Measurements from ENCODE around the gene SPEM2. TPM values are rescaled to one million over a fixed set of nuclear protein-coding genes. Genes with fewer than 3 reads are reported as not detected.
A peak's percentile ranks its signal among the peaks of the same experiment; 100 is the strongest.

The SPEM2 gene
- polyA plus RNA-seq, 2 of the 4 experiments (the other 2 are of a cell fraction) = not detected

GRCh38 chr17:7439462-7440112 lies 14.2 kb downstream of the SPEM2 start, which contains the start of gene FGF11:
Gene FGF11 (plus strand): TSS chr17:7439512. CDS start chr17:7439621, 109 bp downstream.
- no peak for FAIRE-seq
- Histone ChIP-seq H3K4me1 (peaks cover 37% of the 10 kb centered on the region), H3K9me3 (no peaks in the 10 kb centered on the region), H3K27ac (peak within 1 kb of the TSS; percentile 65 to 85), H3K4me3 (peak within 1 kb of the TSS; percentile 52), H3K4me2 (peak within 1 kb of the TSS; percentile 98)
- ChIA-PET POLR2A (interaction anchor here (0.6 to 1.4 kb wide), 4 partner anchors 9 to 46 kb away, joined by 3 to 6 read pairs (median 4); partner anchors contain the start of gene SPEM1), CTCF (interaction anchor here (0.6 to 17.0 kb wide), 9 partner anchors 18 to 197 kb away, joined by 3 to 342 read pairs (median 8); partner anchors contain the start of genes CHRNB1, KCTD11, SENP3 and TMEM95)
- peak; percentile 52; the same call in 1 of the 2 replicates for TF ChIP-seq PBX3 (IDR thresholded peaks at IDR 0.05)
- no peak for TF ChIP-seq MYC (IDR thresholded peaks at IDR 0.05; ENCODE audit: borderline replicate concordance, low read length)
- TF ChIP-seq HEYL (CRISPR knock-in tag; IDR thresholded peaks at IDR 0.05) = no peak
- TF ChIP-seq CBX8 (IDR thresholded peaks at IDR 0.05) = no peak
- TF ChIP-seq POLR2A (IDR thresholded peaks at IDR 0.05; ENCODE audit: low read length) = peak; percentile 5
- TF ChIP-seq ESRRA (IDR thresholded peaks at IDR 0.05; ENCODE audit: borderline replicate concordance, low read length) = no peak
- TF ChIP-seq REST (IDR thresholded peaks at IDR 0.05) = peak; percentile 66; the same call in 1 of the 2 replicates
- TF ChIP-seq FOSB (CRISPR knock-in tag; IDR thresholded peaks at IDR 0.05) = no peak
- 29% methylated on average over 29 of the region's 50 CpGs for WGBS (ENCODE audit: missing lambda C conversion rate)
- no peak for DNase-seq (ENCODE audit: low read depth in 1 of 2, low spot score in 1 of 2)
- no peak for ATAC-seq

- DNase-seq (ENCODE audit: low read depth in 1 of 2, low spot score in 1 of 2) (peak; percentile 39 to 55), FAIRE-seq (no peak), ATAC-seq (no peak)
- WGBS (ENCODE audit: missing lambda C conversion rate) = 39% methylated on average over 39 of the region's 46 CpGs
- H3K27ac ChIP-seq = peak overlapping the region; percentile 65 to 85
- H3K4me1 ChIP-seq = peaks cover 42% of the 10 kb centered on the region
- TF ChIP-seq ZFP36 (IDR thresholded peaks at IDR 0.05; ENCODE audit: borderline replicate concordance, partially characterized antibody) (no peak), RFX5 (IDR thresholded peaks at IDR 0.05) (no peak), BHLHE40 (IDR thresholded peaks at IDR 0.05; ENCODE audit: low read depth, low read length) (no peak), TFCP2L1 (CRISPR knock-in tag; IDR thresholded peaks at IDR 0.05) (no peak), JUN (IDR thresholded peaks at IDR 0.05) (no peak), USF2 (IDR thresholded peaks at IDR 0.05) (0 out of 2 replicates have a peak, but pooled peaks have one; percentile 12), RNF2 (IDR thresholded peaks at IDR 0.05; ENCODE audit: borderline replicate concordance, low read depth) (no peak), CHD2 (IDR thresholded peaks at IDR 0.05; ENCODE audit: low read length, partially characterized antibody) (peak; percentile 86)
- H3K9me3 ChIP-seq = no peaks in the 10 kb centered on the region
- H3K4me3 ChIP-seq = peak overlapping the region; percentile 52
- H3K4me2 ChIP-seq = peak overlapping the region; percentile 98
- ChIA-PET POLR2A (interaction anchor here (0.6 to 1.4 kb wide), 4 partner anchors 8 to 46 kb away, joined by 3 to 6 read pairs (median 3); partner anchors contain the start of genes TMEM256 and ZBTB4), CTCF (interaction anchor here (0.8 to 17.0 kb wide), 9 partner anchors 18 to 196 kb away, joined by 3 to 342 read pairs (median 8); partner anchors contain the start of genes CHRNB1, KCTD11, SLC35G6 and TMEM95)
Measured at GRCh38 chr17:7440113-7440833, 14.9 kb downstream of the SPEM2 start.
